ENCODE data around the gene EPHB2.

DNA sequence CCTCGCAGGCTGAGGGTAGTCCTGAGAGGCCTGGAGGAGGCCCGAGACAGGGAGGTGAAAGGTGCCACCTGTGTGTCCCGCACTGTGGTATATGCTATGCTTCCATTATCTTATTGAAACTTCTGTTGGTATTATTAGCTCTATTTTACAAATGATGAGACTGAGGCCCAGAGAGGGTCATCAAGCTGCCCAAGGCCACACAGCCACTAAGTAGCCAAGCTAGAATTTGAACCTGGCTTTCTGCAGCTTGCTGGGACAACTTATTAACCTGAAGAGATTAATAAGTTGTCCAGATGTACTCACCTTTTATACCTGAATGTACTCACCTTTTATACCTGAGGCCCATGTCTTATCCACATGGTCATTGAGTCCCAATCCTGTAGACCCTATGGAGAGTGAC, 83.0 kb downstream of the EPHB2 start:
- TF ChIP-seq, protein P1, sequence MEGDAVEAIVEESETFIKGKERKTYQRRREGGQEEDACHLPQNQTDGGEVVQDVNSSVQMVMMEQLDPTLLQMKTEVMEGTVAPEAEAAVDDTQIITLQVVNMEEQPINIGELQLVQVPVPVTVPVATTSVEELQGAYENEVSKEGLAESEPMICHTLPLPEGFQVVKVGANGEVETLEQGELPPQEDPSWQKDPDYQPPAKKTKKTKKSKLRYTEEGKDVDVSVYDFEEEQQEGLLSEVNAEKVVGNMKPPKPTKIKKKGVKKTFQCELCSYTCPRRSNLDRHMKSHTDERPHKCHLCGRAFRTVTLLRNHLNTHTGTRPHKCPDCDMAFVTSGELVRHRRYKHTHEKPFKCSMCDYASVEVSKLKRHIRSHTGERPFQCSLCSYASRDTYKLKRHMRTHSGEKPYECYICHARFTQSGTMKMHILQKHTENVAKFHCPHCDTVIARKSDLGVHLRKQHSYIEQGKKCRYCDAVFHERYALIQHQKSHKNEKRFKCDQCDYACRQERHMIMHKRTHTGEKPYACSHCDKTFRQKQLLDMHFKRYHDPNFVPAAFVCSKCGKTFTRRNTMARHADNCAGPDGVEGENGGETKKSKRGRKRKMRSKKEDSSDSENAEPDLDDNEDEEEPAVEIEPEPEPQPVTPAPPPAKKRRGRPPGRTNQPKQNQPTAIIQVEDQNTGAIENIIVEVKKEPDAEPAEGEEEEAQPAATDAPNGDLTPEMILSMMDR (IDR thresholded peaks at IDR 0.05; ENCODE audit: poor library complexity, severe bottlenecking): no peak
- TF ChIP-seq, protein P2, sequence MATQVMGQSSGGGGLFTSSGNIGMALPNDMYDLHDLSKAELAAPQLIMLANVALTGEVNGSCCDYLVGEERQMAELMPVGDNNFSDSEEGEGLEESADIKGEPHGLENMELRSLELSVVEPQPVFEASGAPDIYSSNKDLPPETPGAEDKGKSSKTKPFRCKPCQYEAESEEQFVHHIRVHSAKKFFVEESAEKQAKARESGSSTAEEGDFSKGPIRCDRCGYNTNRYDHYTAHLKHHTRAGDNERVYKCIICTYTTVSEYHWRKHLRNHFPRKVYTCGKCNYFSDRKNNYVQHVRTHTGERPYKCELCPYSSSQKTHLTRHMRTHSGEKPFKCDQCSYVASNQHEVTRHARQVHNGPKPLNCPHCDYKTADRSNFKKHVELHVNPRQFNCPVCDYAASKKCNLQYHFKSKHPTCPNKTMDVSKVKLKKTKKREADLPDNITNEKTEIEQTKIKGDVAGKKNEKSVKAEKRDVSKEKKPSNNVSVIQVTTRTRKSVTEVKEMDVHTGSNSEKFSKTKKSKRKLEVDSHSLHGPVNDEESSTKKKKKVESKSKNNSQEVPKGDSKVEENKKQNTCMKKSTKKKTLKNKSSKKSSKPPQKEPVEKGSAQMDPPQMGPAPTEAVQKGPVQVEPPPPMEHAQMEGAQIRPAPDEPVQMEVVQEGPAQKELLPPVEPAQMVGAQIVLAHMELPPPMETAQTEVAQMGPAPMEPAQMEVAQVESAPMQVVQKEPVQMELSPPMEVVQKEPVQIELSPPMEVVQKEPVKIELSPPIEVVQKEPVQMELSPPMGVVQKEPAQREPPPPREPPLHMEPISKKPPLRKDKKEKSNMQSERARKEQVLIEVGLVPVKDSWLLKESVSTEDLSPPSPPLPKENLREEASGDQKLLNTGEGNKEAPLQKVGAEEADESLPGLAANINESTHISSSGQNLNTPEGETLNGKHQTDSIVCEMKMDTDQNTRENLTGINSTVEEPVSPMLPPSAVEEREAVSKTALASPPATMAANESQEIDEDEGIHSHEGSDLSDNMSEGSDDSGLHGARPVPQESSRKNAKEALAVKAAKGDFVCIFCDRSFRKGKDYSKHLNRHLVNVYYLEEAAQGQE (IDR thresholded peaks at IDR 0.05; ENCODE audit: borderline replicate concordance): no peak
- TF ChIP-seq EZH2 (IDR thresholded peaks at IDR 0.05; ENCODE audit: borderline replicate concordance, insufficient read depth, low read length, poor library complexity, severe bottlenecking) (no peak), POLR2AphosphoS5 (IDR thresholded peaks at IDR 0.05) (no peak), EP300 (conservative IDR thresholded peaks at IDR 0.05; ENCODE audit: poor library complexity, severe bottlenecking) (no peak), TAF1 (IDR thresholded peaks at IDR 0.05; ENCODE audit: low read depth) (no peak), MXI1 (conservative IDR thresholded peaks at IDR 0.05; ENCODE audit: poor library complexity, severe bottlenecking) (no peak), RAD21 (conservative IDR thresholded peaks at IDR 0.05) (no peak), SMC3 (conservative IDR thresholded peaks at IDR 0.05; ENCODE audit: poor library complexity) (no peak)
